Tibial artery (tissue), 4 donors: Measurements from ENCODE around the gene CACNA2D1.

Experiments used
- DNase-seq, 2 donors: peaks; one replicate each; pipeline ENCODE4 v3.0.0-alpha.2; 2019
- H3K27ac ChIP-seq, 2 donors: fragments of 200-600 bp; sonication (generic) in 1 of 2; 1 replicate in 1 of 2; 2 replicates in 1 of 2; pipeline ENCODE4 v1.5.1; 2018 to 2019; ENCODE audit warnings: mild to moderate bottlenecking in 1 of 2
- H3K27me3 ChIP-seq, 2 donors: fragments of 200-600 bp; sonication (generic) in 1 of 2; one replicate each; pipeline versions ENCODE4 v1.5.1 to v1.6.0; 2016 to 2019
- H3K36me3 ChIP-seq, 3 donors: fragments of 200-600 bp; sonication (generic) in 2 of 3; one replicate each; pipeline ENCODE4 v1.5.1; 2016 to 2019; ENCODE audit warnings: mild to moderate bottlenecking in 2 of 3
- H3K4me1 ChIP-seq, 4 donors: fragments of 200-600 bp; sonication (generic) in 2 of 4; 1 replicate in 3 of 4; 2 replicates in 1 of 4; pipeline ENCODE4 v1.5.1; 2016 to 2019
- H3K4me3 ChIP-seq, 2 donors: fragments of 200-600 bp; sonication (generic) in 1 of 2; 1 replicate in 1 of 2; 2 replicates in 1 of 2; pipeline ENCODE4 v1.5.1; 2018 to 2019; ENCODE audit warnings: mild to moderate bottlenecking in 2 of 2
- H3K9me3 ChIP-seq, 3 donors: fragments of 200-600 bp; sonication (generic) in 1 of 3; one replicate each; pipeline ENCODE4 v1.5.1; 2016 to 2019
- intact Hi-C: fragments of 100-400 bp; cut with DNase I; formaldehyde crosslinking; loops from one replicate; pipeline ENCODE4 v1.15.0; 2023; ENCODE audit warnings: low total_unique reads
- TF ChIP-seq, protein P1 (sequence below), 2 experiments: fragments of 200-600 bp in 1 of 2; fragments of 450-650 bp in 1 of 2; IDR thresholded peaks; one replicate each; pipeline ENCODE4 v1.5.1; 2017 to 2019; ENCODE audit warnings: antibody characterized with exemption in 2 of 2, mild to moderate bottlenecking in 1 of 2, moderate library complexity in 1 of 2

Gene CACNA2D1

DNA sequence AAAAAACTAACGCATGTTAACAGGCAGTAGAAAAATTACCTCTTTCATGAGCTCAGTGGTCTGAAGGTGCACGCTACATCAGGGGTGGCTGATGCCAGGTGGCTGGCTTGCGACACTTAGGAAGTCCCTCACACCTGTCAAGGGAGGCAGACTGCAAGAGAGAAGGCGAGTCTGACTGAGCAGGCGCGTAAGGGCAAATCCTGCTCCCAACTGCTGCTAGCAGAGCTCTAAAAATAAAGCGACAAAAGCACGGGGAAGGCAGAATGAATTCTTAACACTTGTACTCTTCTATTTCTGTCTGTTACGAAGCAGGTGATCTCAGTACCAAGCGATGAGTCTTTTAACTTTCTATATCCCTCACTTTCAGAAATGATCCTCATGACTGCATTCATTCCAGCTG is 33.1 kb downstream of the CACNA2D1 start:
- H3K27ac ChIP-seq = no peak overlapping the region
- H3K36me3 ChIP-seq = no peaks in the 10 kb centered on the region

DNA sequence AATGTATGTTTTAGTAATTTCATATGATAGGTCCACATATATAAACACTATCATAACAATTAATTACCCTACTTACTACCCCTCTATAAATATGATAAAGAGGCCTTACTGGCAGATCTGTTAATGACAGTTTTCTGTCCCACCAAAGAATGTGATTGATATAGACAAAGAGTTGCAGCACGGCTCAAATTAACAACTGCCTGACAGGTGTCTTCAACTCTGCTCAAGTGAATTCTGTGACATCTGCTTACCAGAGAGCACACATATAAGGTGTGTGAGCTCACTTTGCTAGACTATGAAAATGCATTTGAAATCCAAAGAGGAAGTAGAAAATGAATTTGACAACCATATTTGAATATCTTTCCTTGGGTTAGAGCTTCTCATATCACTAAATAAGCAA is 36.6 kb downstream of the CACNA2D1 start:
- TF ChIP-seq, protein P1, sequence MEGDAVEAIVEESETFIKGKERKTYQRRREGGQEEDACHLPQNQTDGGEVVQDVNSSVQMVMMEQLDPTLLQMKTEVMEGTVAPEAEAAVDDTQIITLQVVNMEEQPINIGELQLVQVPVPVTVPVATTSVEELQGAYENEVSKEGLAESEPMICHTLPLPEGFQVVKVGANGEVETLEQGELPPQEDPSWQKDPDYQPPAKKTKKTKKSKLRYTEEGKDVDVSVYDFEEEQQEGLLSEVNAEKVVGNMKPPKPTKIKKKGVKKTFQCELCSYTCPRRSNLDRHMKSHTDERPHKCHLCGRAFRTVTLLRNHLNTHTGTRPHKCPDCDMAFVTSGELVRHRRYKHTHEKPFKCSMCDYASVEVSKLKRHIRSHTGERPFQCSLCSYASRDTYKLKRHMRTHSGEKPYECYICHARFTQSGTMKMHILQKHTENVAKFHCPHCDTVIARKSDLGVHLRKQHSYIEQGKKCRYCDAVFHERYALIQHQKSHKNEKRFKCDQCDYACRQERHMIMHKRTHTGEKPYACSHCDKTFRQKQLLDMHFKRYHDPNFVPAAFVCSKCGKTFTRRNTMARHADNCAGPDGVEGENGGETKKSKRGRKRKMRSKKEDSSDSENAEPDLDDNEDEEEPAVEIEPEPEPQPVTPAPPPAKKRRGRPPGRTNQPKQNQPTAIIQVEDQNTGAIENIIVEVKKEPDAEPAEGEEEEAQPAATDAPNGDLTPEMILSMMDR (IDR thresholded peaks at IDR 0.05) = no peak
- no peaks in the 10 kb centered on the region for H3K4me1 ChIP-seq
- H3K36me3 ChIP-seq = no peaks in the 10 kb centered on the region
- intact Hi-C loops = no loop called here
- no peaks in the 10 kb centered on the region for H3K27me3 ChIP-seq
- H3K27ac ChIP-seq = no peak overlapping the region
- H3K4me3 ChIP-seq = no peak overlapping the region
- no peak for DNase-seq
- no peaks in the 10 kb centered on the region for H3K9me3 ChIP-seq

More for the DNA sequence above, 33.1 kb downstream of the CACNA2D1 start:
- no peaks in the 10 kb centered on the region for H3K9me3 ChIP-seq
- DNase-seq = no peak
- TF ChIP-seq, protein P1 (IDR thresholded peaks at IDR 0.05) = no peak
- H3K4me1 ChIP-seq = peaks cover 0 to 5% (median 0%) of the 10 kb centered on the region in 4 donors
- no peaks in the 10 kb centered on the region for H3K27me3 ChIP-seq
- intact Hi-C loops = no loop called here
- peak overlapping the region in 1 of 2 donors; percentile 10 for H3K4me3 ChIP-seq

DNA sequence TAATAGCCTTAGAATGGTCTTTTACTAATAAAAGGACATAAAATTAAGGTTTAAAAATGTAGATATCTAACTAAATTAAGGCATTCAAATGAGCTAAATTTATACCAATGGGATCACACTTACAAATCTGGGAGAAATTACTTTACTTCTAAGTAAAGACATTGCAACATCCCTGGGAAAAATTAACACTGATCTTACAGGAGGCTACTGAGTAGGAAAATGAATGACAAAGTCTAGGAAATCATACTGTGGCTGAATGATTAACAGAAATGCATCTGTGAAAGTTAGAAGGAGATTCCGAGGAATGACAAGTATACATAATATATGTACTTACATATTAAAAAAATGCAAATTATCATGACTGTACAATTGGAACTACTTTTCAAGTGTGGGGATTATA is 38.3 kb downstream of the CACNA2D1 start:
- no peaks in the 10 kb centered on the region for H3K4me1 ChIP-seq
- TF ChIP-seq, protein P1 (IDR thresholded peaks at IDR 0.05) = no peak
- H3K27me3 ChIP-seq = no peaks in the 10 kb centered on the region
- no peak overlapping the region for H3K27ac ChIP-seq
- no peak for DNase-seq
- no peaks in the 10 kb centered on the region for H3K36me3 ChIP-seq
- intact Hi-C loops = no loop called here
- H3K9me3 ChIP-seq = no peaks in the 10 kb centered on the region
- no peak overlapping the region for H3K4me3 ChIP-seq

DNA sequence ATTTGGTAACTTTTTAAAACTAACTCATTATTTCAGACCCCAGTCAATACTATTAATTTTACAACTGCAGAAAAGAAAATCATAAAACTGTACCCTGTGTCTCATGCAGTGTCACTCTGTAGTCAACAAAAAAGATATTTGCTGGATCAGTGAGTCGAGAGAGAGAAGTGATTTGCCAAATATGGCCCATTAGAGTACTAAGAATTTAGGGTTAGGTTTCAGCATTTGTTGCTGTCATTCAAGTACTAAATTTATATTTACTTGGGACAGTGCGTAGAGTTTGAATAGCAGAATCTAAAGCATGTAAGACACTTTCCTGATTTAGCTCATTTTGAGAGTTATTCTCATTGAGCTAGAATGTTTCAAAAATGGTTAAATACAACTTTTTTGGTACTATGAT is 38.9 kb downstream of the CACNA2D1 start:
- Histone ChIP-seq H3K36me3 (no peaks in the 10 kb centered on the region), H3K4me3 (no peak overlapping the region), H3K4me1 (no peaks in the 10 kb centered on the region), H3K9me3 (no peaks in the 10 kb centered on the region), H3K27me3 (no peaks in the 10 kb centered on the region), H3K27ac (no peak overlapping the region)
- TF ChIP-seq, protein P1 (IDR thresholded peaks at IDR 0.05) = no peak
- intact Hi-C loops = no loop called here
- DNase-seq = no peak

DNA sequence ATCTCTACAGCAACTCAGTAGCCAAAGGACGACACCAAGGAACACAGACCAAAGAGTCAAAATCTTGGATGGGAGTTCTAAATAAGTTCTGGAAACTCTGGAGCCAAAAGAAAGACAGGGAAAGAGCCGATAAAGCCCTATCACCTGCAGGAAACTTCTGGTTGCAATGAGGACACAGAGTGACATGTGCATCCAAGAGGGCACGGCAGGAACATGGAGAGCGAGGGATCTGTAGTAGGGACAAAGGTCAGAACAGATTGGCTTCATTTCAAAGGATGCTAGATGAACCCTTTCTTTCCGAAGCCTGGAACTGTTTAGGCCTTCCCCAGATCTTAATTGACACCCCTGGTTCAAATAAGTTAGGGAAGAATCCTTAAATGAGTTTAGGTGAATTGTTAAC is 39.5 kb downstream of the CACNA2D1 start:
- no peaks in the 10 kb centered on the region for H3K27me3 ChIP-seq
- intact Hi-C loops = no loop called here
- no peaks in the 10 kb centered on the region for H3K36me3 ChIP-seq
- DNase-seq = no peak
- H3K4me3 ChIP-seq = no peak overlapping the region
- no peaks in the 10 kb centered on the region for H3K9me3 ChIP-seq
- TF ChIP-seq, protein P1 (IDR thresholded peaks at IDR 0.05) = no peak
- no peak overlapping the region for H3K27ac ChIP-seq
- H3K4me1 ChIP-seq = no peaks in the 10 kb centered on the region

DNA sequence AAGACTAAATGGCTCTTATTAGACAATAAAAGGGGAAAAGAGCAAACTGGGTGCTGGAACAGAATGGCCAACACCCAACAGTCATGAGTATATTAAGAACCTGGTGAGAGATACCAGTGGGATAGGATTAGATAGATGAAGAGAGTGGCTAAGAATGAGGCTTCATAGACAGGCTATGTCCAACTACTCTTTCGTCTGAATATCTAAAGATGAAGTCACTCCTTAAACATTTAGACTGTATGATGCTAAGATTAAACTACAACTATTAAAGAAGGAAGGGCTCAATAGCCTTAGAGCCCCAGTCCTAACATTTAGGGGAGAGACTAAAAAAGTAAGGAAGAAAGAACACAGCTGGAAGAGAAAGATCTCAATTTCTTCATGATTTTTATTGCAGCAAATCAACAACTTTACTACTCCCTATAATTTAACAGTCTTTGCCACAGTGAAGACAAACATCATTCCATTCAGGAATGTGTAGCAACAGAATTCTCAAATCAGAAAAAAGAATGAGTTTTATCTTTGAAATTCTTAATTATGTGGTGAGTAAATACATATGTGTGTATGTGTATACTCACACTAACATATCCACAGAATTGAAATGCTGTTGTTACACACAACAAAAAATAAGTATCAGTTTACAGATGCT is 45.6 kb downstream of the CACNA2D1 start:
- Histone ChIP-seq H3K27ac (no peak overlapping the region), H3K4me3 (no peak overlapping the region), H3K36me3 (no peaks in the 10 kb centered on the region), H3K4me1 (no peaks in the 10 kb centered on the region), H3K9me3 (no peaks in the 10 kb centered on the region), H3K27me3 (no peaks in the 10 kb centered on the region)
- DNase-seq = no peak
- TF ChIP-seq, protein P1 (IDR thresholded peaks at IDR 0.05) = no peak
- intact Hi-C loops = no loop called here
